NCI-H2081 treated with DMSO at 0.1 percent for 48 hours (cell line): ENCODE data around the gene HEMGN.

ENCODE experiments used
- DNase-seq: peaks from one replicate; lab custom pipeline; 2025; lab: John Stamatoyannopoulos, UW

The HEMGN gene

GRCh38 chr9:97895695-97896332 lies 42.2 kb downstream of the HEMGN start:
- no peak for DNase-seq

GRCh38 chr9:97895211-97895610 lies 42.8 kb downstream of the HEMGN start:
- DNase-seq = no peak

DNA sequence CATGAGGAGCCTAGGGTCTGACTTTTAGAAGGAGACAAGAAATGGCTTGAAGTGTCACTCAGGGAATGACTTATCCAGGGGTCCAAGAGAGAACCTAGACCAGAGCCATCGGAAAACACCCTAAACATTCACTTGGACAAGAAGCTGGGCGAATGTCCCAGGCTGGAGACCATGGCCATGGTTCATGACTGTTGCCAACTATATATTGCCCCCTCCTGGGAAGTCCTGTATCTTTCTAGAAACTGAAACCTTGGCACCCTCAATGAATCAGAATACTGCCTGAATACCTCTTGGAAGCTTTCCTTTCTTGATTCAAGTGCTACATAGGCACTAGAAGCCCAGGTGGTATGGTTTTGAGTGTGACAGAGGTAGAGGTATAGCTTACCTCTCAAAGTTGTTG lies 45.6 kb downstream of the HEMGN start:
- no peak for DNase-seq

GRCh38 chr9:97891736-97892135 lies 46.2 kb downstream of the HEMGN start:
- no peak for DNase-seq

- DNase-seq = no peak
These were observed 47.8 kb downstream of the HEMGN start for GRCh38 chr9:97889941-97890887.

DNA sequence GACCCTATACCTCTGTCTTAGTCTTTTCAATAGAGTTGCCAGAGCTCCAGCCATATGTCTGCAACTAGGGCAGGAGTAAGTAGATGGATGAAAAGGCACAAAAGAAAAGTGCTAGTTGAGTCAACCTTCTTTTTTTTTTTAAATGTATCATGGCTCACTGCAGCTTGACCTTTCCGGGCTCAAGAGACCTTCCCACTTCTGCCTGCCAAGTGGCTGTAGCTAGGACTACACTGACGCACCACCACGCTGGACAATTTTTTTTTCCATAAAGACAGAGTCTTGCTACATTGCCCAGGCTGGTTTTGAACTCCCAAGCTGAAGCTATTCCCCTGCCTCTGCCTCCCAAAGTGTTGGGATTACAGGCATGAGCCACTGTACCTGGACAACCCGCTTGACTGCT lies 57.6 kb downstream of the HEMGN start:
- no peak for DNase-seq
